ENCODE results near the gene EZH2. TPM values are rescaled to one million over a fixed set of nuclear protein-coding genes. Genes with fewer than 3 reads are reported as not detected.

EZH2 gene
- total RNA-seq, 2 experiments from 2014 or later = 45.5 to 72.2 TPM

DNA sequence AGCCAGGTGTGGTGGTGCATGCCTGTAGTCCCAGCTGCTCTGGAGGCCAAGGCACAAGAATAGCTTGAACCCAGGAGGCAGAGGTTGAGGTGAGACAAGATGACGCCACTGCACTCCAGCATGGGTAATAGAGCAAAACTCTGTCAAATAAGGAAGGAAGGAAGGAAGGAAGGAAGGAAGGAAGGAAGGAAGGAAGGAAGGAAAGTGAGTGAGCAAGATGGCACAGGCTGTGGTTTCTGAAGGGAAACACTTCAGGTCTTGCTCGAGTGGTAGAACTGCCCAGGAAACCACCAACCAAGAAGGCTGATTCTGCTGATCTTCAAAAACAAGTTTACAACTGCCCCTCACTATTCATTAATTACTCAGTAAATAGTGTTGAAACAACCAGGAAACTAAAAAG is 45.2 kb downstream of the EZH2 start:
- Histone ChIP-seq H3K4me2 (ENCODE audit: low read length) (no peak overlapping the region), H3K27ac (ENCODE audit: low read depth, low read length, poor library complexity, severe bottlenecking) (no peak overlapping the region), H3K9me2 (ENCODE audit: insufficient read depth, low read length) (no peaks in the 10 kb centered on the region), H3K79me2 (ENCODE audit: insufficient read depth, low read depth, low read length) (peaks cover 59% of the 10 kb centered on the region; the same call in 1 of the 2 replicates), H3K4me1 (ENCODE audit: insufficient read depth, low read length, poor library complexity, severe bottlenecking) (no peaks in the 10 kb centered on the region), H4K20me1 (ENCODE audit: insufficient read depth, low read length) (peaks cover 15% of the 10 kb centered on the region; the same call in 1 of the 2 replicates), H3K36me3 (ENCODE audit: insufficient read depth, low read length) (peaks cover 86% of the 10 kb centered on the region), H2AFZ (ENCODE audit: low read length) (no peak overlapping the region), H3K4me3 (ENCODE audit: low read depth, low read length, poor library complexity, severe bottlenecking) (no peak overlapping the region), H3K9me3 (ENCODE audit: low read length) (no peaks in the 10 kb centered on the region)
- POLR2A ChIA-PET = no interaction called here
- BruUV-seq (replicated peaks) = no TSS peak
- no peak for TF ChIP-seq CTCF (conservative IDR thresholded peaks at IDR 0.05; ENCODE audit: low read length)
- TF ChIP-seq EZH2phosphoT487 (IDR thresholded peaks at IDR 0.05; ENCODE audit: borderline replicate concordance, low read depth, low read length) = no peak
- intact Hi-C loops (cut with micrococcal nuclease; ENCODE audit: unreplicated experiment) = no loop called here
- DNase-seq (ENCODE audit: low spot score) = no peak
- CTCF ChIA-PET (ENCODE audit: unreplicated experiment) = no interaction called here

- no peak for DNase-seq (ENCODE audit: low spot score)
- TF ChIP-seq EZH2phosphoT487 (IDR thresholded peaks at IDR 0.05; ENCODE audit: borderline replicate concordance, low read depth, low read length) (no peak), CTCF (conservative IDR thresholded peaks at IDR 0.05; ENCODE audit: low read length) (no peak)
- ChIA-PET POLR2A (interaction anchor here (0.6 to 2.1 kb wide), 3 partner anchors 13 to 244 kb away, joined by 3 to 7 read pairs (median 4); no protein-coding TSS in a partner anchor), CTCF (ENCODE audit: unreplicated experiment) (no interaction called here)
- Histone ChIP-seq H3K36me3 (ENCODE audit: insufficient read depth, low read length) (peaks cover 91% of the 10 kb centered on the region), H3K9me3 (ENCODE audit: low read length) (no peaks in the 10 kb centered on the region), H4K20me1 (ENCODE audit: insufficient read depth, low read length) (0 out of 2 replicates have a peak, but pooled peaks cover 8% of the 10 kb centered on the region), H3K4me3 (ENCODE audit: low read depth, low read length, poor library complexity, severe bottlenecking) (no peak overlapping the region), H2AFZ (ENCODE audit: low read length) (no peak overlapping the region), H3K79me2 (ENCODE audit: insufficient read depth, low read depth, low read length) (peaks cover 68% of the 10 kb centered on the region; the same call in 1 of the 2 replicates), H3K9me2 (ENCODE audit: insufficient read depth, low read length) (no peaks in the 10 kb centered on the region), H3K4me2 (ENCODE audit: low read length) (no peak overlapping the region), H3K27ac (ENCODE audit: low read depth, low read length, poor library complexity, severe bottlenecking) (no peak overlapping the region), H3K4me1 (ENCODE audit: insufficient read depth, low read length, poor library complexity, severe bottlenecking) (no peaks in the 10 kb centered on the region)
- intact Hi-C loops (cut with micrococcal nuclease; ENCODE audit: unreplicated experiment) = no loop called here
- no TSS peak for BruUV-seq (replicated peaks)
Measured at GRCh38 chr7:148835854-148836253, 48.2 kb downstream of the EZH2 start.

GRCh38 chr7:148834605-148835004 is 49.5 kb downstream of the EZH2 start:
- TF ChIP-seq CTCF (conservative IDR thresholded peaks at IDR 0.05; ENCODE audit: low read length) (no peak), EZH2phosphoT487 (IDR thresholded peaks at IDR 0.05; ENCODE audit: borderline replicate concordance, low read depth, low read length) (no peak)
- H2AFZ ChIP-seq (ENCODE audit: low read length) = no peak overlapping the region
- H4K20me1 ChIP-seq (ENCODE audit: insufficient read depth, low read length) = 0 out of 2 replicates have a peak, but pooled peaks cover 8% of the 10 kb centered on the region
- POLR2A ChIA-PET = interaction anchor here (0.6 to 1.0 kb wide), 2 partner anchors 10 to 405 kb away, joined by 4 read pairs; no protein-coding TSS in a partner anchor
- no TSS peak for BruUV-seq (replicated peaks)
- no peak overlapping the region for H3K4me3 ChIP-seq (ENCODE audit: low read depth, low read length, poor library complexity, severe bottlenecking)
- H3K4me1 ChIP-seq (ENCODE audit: insufficient read depth, low read length, poor library complexity, severe bottlenecking) = no peaks in the 10 kb centered on the region
- H3K79me2 ChIP-seq (ENCODE audit: insufficient read depth, low read depth, low read length) = peaks cover 68% of the 10 kb centered on the region; the same call in 1 of the 2 replicates
- CTCF ChIA-PET (ENCODE audit: unreplicated experiment) = no interaction called here
- no peak overlapping the region for H3K27ac ChIP-seq (ENCODE audit: low read depth, low read length, poor library complexity, severe bottlenecking)
- intact Hi-C loops (cut with micrococcal nuclease; ENCODE audit: unreplicated experiment) = loop anchor here (1.0 kb wide), 1 partner anchor 9 kb away; no protein-coding TSS in a partner anchor
- H3K9me3 ChIP-seq (ENCODE audit: low read length) = no peaks in the 10 kb centered on the region
- no peak overlapping the region for H3K4me2 ChIP-seq (ENCODE audit: low read length)
- no peak for DNase-seq (ENCODE audit: low spot score)
- H3K9me2 ChIP-seq (ENCODE audit: insufficient read depth, low read length) = no peaks in the 10 kb centered on the region
- H3K36me3 ChIP-seq (ENCODE audit: insufficient read depth, low read length) = peaks cover 93% of the 10 kb centered on the region

All from OCI-LY7 (cell line).